GM13976 (cell line): Measurements from ENCODE around the gene PAX9.

ENCODE experiments used
- DNase-seq: peaks from one replicate; pipeline ENCODE4 v3.0.0; 2012; ENCODE audit warnings: low spot score
- in situ Hi-C: fragments of 300-500 bp; cut with MboI; formaldehyde crosslinking; loops from one replicate; pipeline ENCODE4 v1.12.0; 2022; ENCODE audit warnings: low sequenced_read_pairs, mixed read lengths, inconsistent platforms; ENCODE audit not compliant: unreplicated experiment
- TF ChIP-seq, protein P1 (sequence below): IDR thresholded peaks from 2 replicates; pipeline ENCODE4 v1.5.1; 2012; ENCODE audit warnings: borderline replicate concordance, mild to moderate bottlenecking; ENCODE audit not compliant: insufficient read depth; ENCODE audit errors: extremely low read depth, missing control alignments, control extremely low read depth

The PAX9 gene

GRCh38 chr14:36672095-36672494 is 10.4 kb downstream of the PAX9 start:
- TF ChIP-seq, protein P1, sequence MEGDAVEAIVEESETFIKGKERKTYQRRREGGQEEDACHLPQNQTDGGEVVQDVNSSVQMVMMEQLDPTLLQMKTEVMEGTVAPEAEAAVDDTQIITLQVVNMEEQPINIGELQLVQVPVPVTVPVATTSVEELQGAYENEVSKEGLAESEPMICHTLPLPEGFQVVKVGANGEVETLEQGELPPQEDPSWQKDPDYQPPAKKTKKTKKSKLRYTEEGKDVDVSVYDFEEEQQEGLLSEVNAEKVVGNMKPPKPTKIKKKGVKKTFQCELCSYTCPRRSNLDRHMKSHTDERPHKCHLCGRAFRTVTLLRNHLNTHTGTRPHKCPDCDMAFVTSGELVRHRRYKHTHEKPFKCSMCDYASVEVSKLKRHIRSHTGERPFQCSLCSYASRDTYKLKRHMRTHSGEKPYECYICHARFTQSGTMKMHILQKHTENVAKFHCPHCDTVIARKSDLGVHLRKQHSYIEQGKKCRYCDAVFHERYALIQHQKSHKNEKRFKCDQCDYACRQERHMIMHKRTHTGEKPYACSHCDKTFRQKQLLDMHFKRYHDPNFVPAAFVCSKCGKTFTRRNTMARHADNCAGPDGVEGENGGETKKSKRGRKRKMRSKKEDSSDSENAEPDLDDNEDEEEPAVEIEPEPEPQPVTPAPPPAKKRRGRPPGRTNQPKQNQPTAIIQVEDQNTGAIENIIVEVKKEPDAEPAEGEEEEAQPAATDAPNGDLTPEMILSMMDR, result no peak
- no peak for DNase-seq
- in situ Hi-C loops, result no loop called here

DNA sequence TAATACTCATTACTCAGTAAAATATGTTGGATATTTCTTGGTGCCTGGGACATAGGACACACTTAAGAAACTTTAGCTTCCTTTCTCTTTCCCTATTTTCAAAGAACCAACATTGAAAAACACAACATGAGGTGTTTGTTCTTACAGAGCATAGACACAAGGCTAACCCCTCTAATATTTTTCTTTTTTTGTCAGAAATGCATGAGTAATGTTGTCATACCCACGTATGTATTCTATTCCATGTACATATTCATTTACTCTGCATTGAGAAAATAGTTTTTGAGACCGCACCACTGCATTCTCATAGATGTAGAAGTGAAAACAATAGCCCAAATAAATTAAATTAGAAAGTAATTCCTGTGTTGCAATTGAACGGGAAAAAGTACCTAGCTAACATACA is 13.0 kb downstream of the PAX9 start:
- TF ChIP-seq, protein P1, result no peak
- no peak for DNase-seq
- in situ Hi-C loops, result no loop called here

DNA sequence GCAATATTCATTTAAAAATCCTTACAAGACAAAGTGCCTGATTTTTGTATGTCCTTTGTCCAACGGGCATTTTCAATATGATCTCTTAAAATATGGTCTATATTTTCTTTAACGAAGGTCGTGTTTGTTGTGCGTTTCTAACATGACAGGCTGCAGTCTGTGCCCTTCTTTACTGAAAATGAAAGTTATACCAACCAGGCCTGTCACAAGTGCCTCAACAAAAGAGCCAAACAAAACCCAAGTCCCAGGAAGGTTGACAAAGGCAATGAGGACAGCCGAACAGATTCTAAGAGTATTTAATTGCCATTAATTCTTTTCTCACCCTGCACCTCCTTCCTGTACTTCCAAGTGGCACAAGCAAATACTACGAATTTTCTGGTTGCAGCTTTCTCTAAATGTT is 13.9 kb downstream of the PAX9 start:
- in situ Hi-C loops, result no loop called here
- DNase-seq, result no peak
- TF ChIP-seq, protein P1, result no peak

- no peak for DNase-seq
- TF ChIP-seq, protein P1, result no peak
- in situ Hi-C loops, result no loop called here
These were observed 14.6 kb downstream of the PAX9 start for GRCh38 chr14:36676236-36676635.

DNA sequence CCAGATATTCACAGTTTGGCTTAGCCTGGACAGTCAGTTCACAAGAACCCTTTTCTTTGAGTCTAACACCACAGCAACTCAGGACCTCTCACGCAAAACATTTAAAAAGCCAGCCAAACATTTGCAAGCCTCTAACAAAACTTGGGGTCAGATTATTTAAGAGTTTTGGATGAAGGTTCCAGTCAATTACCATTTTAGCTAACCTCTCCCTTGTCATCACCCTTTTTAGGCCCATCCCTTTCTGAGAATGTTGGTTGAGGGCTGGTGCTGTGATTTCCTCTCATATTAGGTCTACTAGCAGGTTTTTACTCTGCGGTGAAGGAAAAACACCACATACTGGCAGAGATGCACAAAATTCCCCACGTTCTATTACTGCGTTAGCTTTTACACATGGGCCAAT is 20.7 kb downstream of the PAX9 start:
- in situ Hi-C loops, result no loop called here
- DNase-seq, result no peak
- TF ChIP-seq, protein P1, result no peak

DNA sequence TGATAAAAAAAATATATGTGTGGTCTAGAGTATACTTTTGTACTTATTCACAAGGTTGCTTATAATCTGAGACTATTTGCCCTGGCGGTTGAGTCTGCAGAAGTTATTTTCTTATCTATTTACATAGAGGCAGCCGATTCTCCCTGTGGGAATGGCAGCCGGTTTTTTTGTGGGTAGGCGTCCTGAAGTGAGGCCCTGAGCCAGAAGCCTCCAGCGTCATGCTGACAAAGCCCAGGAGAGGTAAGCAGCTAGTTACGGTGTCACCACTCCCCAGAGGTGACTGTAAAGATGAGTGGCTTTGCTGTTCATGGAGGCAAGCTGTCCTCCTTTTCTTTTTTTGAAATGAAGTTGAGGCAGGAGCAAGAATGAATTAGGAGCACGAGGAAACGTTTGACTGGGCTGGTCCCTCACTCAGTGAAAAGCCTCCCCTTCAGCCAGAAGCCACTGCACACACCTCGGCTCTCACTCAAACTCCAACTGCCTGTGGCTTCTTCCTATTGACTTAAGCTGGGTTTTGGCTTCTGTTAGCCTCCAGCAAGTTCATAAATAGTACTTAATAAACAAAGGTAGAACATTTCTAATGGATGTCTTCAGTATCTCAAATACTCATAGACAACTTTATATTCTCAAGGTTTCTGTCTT is 21.5 kb downstream of the PAX9 start:
- no peak for DNase-seq
- TF ChIP-seq, protein P1, result no peak
- in situ Hi-C loops, result no loop called here

- TF ChIP-seq, protein P1, result no peak
- no peak for DNase-seq
- in situ Hi-C loops, result no loop called here
These were observed 23.3 kb downstream of the PAX9 start for GRCh38 chr14:36684946-36685345.
